Measurements from ENCODE around the gene ZIC5. TPM values are rescaled to one million over a fixed set of nuclear protein-coding genes. Genes with fewer than 3 reads are reported as not detected.

The ZIC5 gene
- total RNA-seq, 4 donors from 2014 or later, result not detected

DNA sequence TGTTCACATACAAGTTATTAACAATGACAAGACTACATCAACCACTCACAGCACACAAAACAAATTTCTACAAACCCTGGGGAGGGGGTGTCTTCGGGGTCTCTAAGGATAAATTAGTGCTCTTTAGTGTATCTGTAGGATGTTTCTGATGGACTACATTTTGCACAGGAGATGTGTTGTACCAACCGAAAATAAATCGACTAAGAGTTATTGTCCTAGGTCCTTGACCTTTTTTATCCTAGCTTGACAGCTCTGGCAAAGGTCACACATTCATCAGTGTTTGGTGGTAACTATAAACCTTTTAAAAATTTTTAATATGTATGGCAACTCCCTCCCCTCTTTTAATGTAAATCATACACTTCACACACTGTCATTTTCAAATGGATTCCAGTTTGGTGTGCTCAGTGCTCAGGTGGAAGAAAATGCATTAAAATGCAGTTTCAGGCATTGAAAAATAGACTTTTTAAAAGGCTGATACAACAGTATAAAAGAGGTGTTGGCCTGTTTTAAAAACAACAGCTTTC lies 7.7 kb downstream of the ZIC5 start:
- H3K4me1 ChIP-seq, result peaks cover 0 to 8% of the 10 kb centered on the region in 2 donors
- H3K36me3 ChIP-seq, result no peaks in the 10 kb centered on the region
- H3K4me3 ChIP-seq, result no peak overlapping the region
- H3K9me3 ChIP-seq, result no peaks in the 10 kb centered on the region
- no peak overlapping the region for H3K27ac ChIP-seq
- DNase-seq, result no peak
- H3K27me3 ChIP-seq, result peaks cover 13 to 91% of the 10 kb centered on the region in 2 donors
- TF ChIP-seq POLR2A (IDR thresholded peaks at IDR 0.05), result no peak
- intact Hi-C loops (cut with DNase I; ENCODE audit: low total_unique reads), result no loop called here

DNA sequence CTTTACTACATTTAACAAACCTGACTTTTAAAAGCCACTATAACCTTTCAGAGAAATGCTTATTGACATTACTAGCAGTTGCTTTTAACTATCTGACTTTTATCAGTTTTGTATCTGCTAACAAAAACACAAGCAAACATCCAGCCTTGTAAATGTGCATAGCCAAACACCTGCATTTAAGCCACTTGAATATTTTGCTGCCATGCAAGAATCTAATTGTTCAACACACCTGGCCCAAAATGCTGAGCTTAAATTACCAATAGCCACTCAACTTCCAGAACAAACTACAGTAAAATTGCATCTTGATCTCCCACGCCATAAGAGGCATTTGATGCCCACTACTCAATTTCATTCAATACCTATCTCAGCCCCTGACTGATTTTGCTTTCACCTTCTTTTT lies 9.3 kb downstream of the ZIC5 start:
- no peak for DNase-seq
- Histone ChIP-seq H3K36me3 (no peaks in the 10 kb centered on the region), H3K9me3 (no peaks in the 10 kb centered on the region), H3K27ac (no peak overlapping the region), H3K27me3 (peaks cover 9 to 94% of the 10 kb centered on the region in 2 donors), H3K4me1 (no peaks in the 10 kb centered on the region), H3K4me3 (no peak overlapping the region)
- no peak for TF ChIP-seq POLR2A (IDR thresholded peaks at IDR 0.05)
- TF ChIP-seq, protein P1, sequence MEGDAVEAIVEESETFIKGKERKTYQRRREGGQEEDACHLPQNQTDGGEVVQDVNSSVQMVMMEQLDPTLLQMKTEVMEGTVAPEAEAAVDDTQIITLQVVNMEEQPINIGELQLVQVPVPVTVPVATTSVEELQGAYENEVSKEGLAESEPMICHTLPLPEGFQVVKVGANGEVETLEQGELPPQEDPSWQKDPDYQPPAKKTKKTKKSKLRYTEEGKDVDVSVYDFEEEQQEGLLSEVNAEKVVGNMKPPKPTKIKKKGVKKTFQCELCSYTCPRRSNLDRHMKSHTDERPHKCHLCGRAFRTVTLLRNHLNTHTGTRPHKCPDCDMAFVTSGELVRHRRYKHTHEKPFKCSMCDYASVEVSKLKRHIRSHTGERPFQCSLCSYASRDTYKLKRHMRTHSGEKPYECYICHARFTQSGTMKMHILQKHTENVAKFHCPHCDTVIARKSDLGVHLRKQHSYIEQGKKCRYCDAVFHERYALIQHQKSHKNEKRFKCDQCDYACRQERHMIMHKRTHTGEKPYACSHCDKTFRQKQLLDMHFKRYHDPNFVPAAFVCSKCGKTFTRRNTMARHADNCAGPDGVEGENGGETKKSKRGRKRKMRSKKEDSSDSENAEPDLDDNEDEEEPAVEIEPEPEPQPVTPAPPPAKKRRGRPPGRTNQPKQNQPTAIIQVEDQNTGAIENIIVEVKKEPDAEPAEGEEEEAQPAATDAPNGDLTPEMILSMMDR (IDR thresholded peaks at IDR 0.05), result no peak
- intact Hi-C loops (cut with DNase I; ENCODE audit: low total_unique reads), result no loop called here

DNA sequence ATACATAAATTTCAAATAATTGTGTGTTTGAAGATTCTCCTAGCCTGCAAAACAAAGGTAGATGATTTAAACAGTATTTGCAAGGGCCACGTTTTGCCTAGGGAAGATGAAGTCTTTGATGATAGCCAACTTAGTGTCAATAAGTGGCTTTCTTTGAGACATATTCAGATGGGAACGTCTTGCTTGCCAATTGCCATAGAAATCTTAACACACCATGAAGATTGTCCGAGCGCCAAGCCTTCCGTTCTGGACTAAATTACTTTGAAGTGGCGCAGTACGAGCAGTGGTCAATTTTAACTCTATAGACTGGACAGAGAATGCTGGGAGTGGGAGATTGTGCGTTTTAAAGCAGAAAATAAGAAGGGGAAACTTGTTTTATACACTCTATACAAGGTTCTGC lies 9.9 kb downstream of the ZIC5 start:
- Histone ChIP-seq H3K9me3 (no peaks in the 10 kb centered on the region), H3K36me3 (no peaks in the 10 kb centered on the region), H3K27me3 (peaks cover 10 to 94% of the 10 kb centered on the region in 2 donors), H3K4me3 (no peak overlapping the region), H3K27ac (no peak overlapping the region), H3K4me1 (peaks cover 0 to 6% of the 10 kb centered on the region in 2 donors)
- TF ChIP-seq POLR2A (IDR thresholded peaks at IDR 0.05), result no peak
- TF ChIP-seq, protein P1 (IDR thresholded peaks at IDR 0.05), result no peak
- no peak for DNase-seq
- intact Hi-C loops (cut with DNase I; ENCODE audit: low total_unique reads), result no loop called here

DNA sequence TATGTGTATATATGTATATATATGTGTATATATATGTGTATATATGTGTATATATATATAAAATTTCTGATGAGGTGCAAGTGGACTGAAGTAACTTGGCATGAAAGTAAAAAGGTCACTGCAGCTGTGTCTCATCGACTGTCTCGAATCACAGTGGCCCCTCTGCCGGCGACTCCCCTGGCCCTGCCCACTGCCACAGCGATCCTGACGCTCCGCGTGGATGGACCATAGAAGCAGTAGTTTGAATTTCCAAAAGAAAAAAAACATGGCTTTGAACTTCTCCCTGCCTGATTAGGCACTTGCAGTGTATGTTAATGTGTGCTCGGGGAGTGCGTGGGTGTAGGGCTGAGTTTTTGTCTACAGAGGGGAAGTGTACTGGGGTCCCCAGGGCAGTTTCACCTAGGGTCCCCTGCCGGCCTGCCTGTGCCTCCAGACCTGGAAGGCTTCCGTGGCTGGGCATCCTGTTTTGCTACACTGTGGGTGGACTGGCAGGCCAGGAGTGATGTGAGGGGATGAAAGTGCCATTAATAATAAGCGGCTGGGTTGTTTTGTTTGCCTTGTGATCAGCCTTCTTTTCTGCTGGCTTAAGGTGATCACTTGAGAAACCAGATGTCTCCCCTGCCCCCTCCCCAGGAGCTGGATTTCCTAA lies 10.8 kb downstream of the ZIC5 start:
- no peak for TF ChIP-seq POLR2A (IDR thresholded peaks at IDR 0.05)
- TF ChIP-seq, protein P1 (IDR thresholded peaks at IDR 0.05), result no peak
- Histone ChIP-seq H3K27ac (no peak overlapping the region), H3K9me3 (no peaks in the 10 kb centered on the region), H3K4me3 (no peak overlapping the region), H3K36me3 (no peaks in the 10 kb centered on the region), H3K4me1 (peaks cover 0 to 13% of the 10 kb centered on the region in 2 donors), H3K27me3 (peaks cover 10 to 94% of the 10 kb centered on the region in 2 donors)
- DNase-seq, result no peak
- intact Hi-C loops (cut with DNase I; ENCODE audit: low total_unique reads), result no loop called here

DNA sequence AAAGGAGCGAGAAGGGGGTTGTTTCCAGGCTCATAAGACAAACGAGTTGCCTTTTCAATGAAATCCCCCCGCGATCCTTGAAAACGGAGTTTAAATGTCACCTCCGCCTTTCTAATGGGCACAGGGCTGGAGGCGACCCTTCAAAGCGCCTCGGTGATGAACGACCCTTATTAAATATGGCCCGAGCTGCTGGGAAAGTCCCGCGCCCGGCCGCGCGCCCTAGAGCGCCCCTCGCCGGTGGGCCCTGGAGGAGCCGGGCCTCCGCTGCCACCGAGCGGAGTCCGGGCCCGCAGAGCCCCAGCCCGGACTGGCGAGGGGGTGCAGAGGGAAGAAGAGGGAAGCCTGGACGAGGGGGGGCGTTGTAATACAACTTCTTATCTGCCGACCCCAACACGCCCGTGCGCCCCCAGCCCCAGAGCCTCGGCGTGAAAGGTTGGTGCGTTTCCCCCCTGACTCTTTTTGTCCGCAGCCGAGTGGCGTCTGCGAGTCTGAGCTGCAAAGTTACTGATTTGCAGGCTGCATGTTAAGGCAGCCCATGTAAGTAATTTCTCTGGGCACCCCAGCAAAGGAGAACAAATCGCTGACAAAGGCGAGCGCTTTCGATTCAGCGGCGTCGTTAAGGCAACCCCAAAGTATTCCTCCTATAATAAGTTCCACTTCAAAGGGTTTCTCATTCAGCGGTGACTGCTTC lies 11.9 kb downstream of the ZIC5 start:
- intact Hi-C loops (cut with DNase I; ENCODE audit: low total_unique reads), result no loop called here
- no peak overlapping the region for H3K4me3 ChIP-seq
- peaks cover 0 to 15% of the 10 kb centered on the region in 2 donors for H3K4me1 ChIP-seq
- H3K9me3 ChIP-seq, result no peaks in the 10 kb centered on the region
- H3K27me3 ChIP-seq, result peaks cover 10 to 85% of the 10 kb centered on the region in 2 donors
- H3K36me3 ChIP-seq, result no peaks in the 10 kb centered on the region
- no peak for DNase-seq
- H3K27ac ChIP-seq, result no peak overlapping the region
- TF ChIP-seq, protein P1 (IDR thresholded peaks at IDR 0.05), result no peak
- TF ChIP-seq POLR2A (IDR thresholded peaks at IDR 0.05), result no peak

Data from uterus (tissue), 4 donors.